Right lung (tissue), 10 donors: Measurements from ENCODE around the gene RAB11FIP3. TPM values are rescaled to one million over a fixed set of nuclear protein-coding genes. Genes with fewer than 3 reads are reported as not detected.
"Not testable (repeated sequence)": the region's sequence is repeated elsewhere in the genome, so short reads cannot be mapped to it uniquely, and the experiment has no call there.

Experiments
- DNase-seq, 2 donors: peaks; one replicate each; pipeline ENCODE4 v3.0.0-alpha.2; 2013
- long read RNA-seq, 8 donors: transcript quantifications; one replicate each; lab custom pipeline, GENCODE V29; 2026
- polyA plus RNA-seq, 5 donors: library from polyadenylated mRNA; unstranded; fragments of 120-200 nt; gene quantifications; one replicate each; pipeline versions ENCODE4 v1.2.1 to v1.2.3, GENCODE V29; 2013; ENCODE audit warnings: inconsistent platforms in 1 of 5, low replicate concordance in 1 of 5; ENCODE audit not compliant: insufficient read length in 5 of 5, insufficient read depth in 1 of 5

RAB11FIP3 gene, protein sequence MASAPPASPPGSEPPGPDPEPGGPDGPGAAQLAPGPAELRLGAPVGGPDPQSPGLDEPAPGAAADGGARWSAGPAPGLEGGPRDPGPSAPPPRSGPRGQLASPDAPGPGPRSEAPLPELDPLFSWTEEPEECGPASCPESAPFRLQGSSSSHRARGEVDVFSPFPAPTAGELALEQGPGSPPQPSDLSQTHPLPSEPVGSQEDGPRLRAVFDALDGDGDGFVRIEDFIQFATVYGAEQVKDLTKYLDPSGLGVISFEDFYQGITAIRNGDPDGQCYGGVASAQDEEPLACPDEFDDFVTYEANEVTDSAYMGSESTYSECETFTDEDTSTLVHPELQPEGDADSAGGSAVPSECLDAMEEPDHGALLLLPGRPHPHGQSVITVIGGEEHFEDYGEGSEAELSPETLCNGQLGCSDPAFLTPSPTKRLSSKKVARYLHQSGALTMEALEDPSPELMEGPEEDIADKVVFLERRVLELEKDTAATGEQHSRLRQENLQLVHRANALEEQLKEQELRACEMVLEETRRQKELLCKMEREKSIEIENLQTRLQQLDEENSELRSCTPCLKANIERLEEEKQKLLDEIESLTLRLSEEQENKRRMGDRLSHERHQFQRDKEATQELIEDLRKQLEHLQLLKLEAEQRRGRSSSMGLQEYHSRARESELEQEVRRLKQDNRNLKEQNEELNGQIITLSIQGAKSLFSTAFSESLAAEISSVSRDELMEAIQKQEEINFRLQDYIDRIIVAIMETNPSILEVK
- 10 to 100 TPM; 42.7 to 56.7 (median 51.9) TPM for polyA plus RNA-seq
- long read RNA-seq, donor 1, full-length matches to known transcripts = 3 of 8 reads
- long read RNA-seq, donor 1, partial matches to known transcripts = 5 of 8 reads
- long read RNA-seq, donor 1, other reads (novel, unspliced or antisense) = 0 of 8 reads
- long read RNA-seq, donor 2, full-length matches to known transcripts = 2 of 2 reads
- long read RNA-seq, donor 2, partial matches to known transcripts = 0 of 2 reads
- long read RNA-seq, donor 2, other reads (novel, unspliced or antisense) = 0 of 2 reads
- long read RNA-seq, donor 3, partial matches to known transcripts = 0 of 1 reads
- long read RNA-seq, donor 3, other reads (novel, unspliced or antisense) = 0 of 1 reads
- long read RNA-seq, donor 4, full-length matches to known transcripts = 4 of 23 reads
- long read RNA-seq, donor 4, partial matches to known transcripts = 19 of 23 reads
- long read RNA-seq, donor 4, other reads (novel, unspliced or antisense) = 0 of 23 reads
- long read RNA-seq, donor 5, full-length matches to known transcripts = 2 of 2 reads
- long read RNA-seq, donor 5, partial matches to known transcripts = 0 of 2 reads
- long read RNA-seq, donor 5, other reads (novel, unspliced or antisense) = 0 of 2 reads
- long read RNA-seq, donor 6, full-length matches to known transcripts = 6 of 6 reads
- long read RNA-seq, donor 6, partial matches to known transcripts = 0 of 6 reads
- long read RNA-seq, donor 6, other reads (novel, unspliced or antisense) = 0 of 6 reads
- long read RNA-seq, donor 7, full-length matches to known transcripts = 1 of 32 reads
- long read RNA-seq, donor 7, partial matches to known transcripts = 31 of 32 reads
- long read RNA-seq, donor 7, other reads (novel, unspliced or antisense) = 0 of 32 reads
- long read RNA-seq, donor 8, full-length matches to known transcripts = 1 of 1 reads
- long read RNA-seq, donor 8, partial matches to known transcripts = 0 of 1 reads
- long read RNA-seq, donor 8, other reads (novel, unspliced or antisense) = 0 of 1 reads

GRCh38 chr16:425082-425718, at the start of gene RAB11FIP3:
Gene RAB11FIP3 (plus strand): TSS chr16:425649. CDS start chr16:426007, 358 bp downstream.
- peak; percentile 77 to 78 for DNase-seq

- no peak for DNase-seq
These were observed 49.3 kb upstream of the RAB11FIP3 start for GRCh38 chr16:375927-376816.

GRCh38 chr16:376817-377418, 48.5 kb upstream of the RAB11FIP3 start:
- DNase-seq = no peak

DNA sequence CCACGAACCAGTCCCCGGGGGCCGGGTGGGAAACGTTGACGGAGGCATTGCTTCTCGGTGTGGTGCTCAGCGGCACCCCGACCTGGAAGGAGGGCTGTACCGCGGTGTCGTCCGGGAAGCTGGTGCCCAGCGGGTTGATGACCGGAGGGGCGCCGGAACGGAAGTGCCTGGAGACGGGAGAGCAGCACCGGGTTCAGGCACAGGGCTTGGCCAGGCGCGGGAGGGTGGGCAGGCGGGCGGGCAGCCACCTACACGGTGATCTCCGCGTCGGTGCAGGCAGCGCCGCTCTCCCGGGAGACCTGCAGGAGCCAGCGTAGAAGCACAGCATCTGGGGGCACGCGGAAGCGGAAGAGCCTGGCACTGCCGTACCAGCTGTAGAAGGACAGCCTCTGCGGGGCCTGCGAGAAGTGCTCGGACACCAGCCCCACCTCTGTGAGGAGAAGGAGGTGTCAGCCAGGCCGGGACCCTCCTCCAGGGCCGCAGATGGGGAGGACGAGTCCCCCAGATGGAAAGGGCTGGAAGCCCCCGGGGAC, 48.0 kb upstream of the RAB11FIP3 start:
- no peak for DNase-seq

- DNase-seq = not testable (repeated sequence)
These were observed 47.2 kb upstream of the RAB11FIP3 start for GRCh38 chr16:378113-378820.

DNA sequence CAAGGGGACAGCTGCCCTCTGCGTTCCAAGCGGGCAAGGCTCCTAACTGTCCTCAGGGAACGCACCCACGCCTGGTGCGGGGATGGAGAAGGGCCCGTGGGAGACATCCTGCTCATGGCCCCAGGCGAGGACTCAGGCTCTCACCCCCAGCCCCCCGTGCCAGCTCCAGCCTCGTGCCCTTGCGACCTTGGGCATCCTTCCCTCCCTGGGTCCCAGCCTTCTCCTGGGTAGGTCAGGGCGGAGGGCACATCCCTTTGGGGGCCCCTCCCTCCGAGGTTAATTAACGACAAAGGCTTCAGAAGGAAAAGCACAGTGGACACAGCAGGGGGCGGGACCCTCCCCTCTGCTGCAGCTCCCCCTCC, 46.6 kb upstream of the RAB11FIP3 start:
- no peak for DNase-seq

DNA sequence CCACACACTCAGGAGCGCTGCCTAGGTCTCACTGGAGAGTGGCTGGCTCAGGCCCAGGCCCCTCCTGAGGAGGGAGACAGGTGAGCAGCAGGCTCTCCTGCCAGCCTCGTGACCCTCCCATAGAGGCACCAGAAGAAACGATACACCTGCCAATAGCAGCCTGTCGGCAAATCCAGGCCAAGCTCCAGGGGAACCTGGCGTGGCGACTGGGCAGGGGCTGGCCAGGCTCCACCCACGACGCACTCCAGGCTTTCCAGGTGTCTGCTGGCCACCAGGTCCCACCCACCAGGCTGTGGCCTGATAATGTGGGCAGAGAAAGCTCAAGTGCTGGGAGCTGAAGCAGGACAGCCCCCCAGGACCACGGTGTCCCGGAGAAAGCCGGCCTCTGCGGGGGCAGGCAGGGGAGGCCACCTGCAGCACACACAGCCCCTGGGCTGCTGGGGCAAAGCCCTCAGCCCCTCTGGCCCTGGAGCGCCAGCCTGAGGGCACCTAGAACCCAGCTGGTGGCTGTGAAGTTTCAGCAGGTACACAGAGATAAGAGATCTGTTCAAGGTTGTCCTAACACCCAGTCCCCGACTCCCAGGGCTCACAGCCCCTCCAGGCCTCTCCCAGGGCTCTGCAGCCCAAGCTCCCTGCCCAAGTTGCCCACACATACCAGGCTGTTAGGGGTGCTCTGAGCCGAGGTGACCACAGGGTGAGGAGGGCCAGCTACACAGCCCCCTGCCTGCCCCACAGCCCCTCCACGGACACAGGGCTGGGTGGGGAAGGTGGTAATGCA, 46.1 kb upstream of the RAB11FIP3 start:
- DNase-seq = no peak

DNA sequence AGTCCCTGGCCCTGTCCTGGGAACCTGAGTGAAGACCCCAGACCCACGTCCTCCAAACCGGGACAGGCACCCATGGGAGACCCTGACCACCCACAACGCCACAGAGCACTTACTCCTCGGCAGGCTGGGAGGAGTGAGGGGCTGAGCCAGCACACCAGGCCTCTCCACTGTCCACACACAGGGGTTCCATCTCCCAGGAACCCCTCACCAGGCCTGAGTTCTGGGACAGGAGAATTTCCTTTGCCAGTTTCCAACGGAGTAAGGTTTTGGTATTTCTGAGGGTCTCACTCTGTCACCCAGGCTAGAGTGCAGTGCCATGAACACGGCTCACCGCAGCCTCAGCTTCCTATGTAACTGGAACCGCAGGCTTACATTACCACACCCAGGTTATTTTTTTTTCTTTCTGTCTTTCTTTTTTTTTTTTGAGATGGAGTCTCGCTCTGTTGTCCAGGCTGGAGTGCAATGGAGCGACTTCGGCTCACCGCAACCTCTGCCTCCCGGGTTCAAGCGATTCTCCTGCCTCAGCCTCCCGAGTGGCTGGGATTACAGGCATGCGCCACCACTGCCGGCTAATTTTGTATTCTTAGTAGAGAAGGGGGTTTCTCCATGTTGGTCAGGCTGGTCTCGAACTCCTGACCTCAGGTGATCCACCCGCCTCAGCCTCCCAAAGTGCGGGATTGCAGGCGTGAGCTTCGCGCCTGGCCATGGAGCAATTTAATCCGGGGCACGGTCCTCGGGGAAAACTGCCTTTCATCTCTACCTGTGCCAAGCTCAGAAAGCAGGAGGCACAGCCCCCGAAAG, 45.3 kb upstream of the RAB11FIP3 start:
- no peak for DNase-seq

DNA sequence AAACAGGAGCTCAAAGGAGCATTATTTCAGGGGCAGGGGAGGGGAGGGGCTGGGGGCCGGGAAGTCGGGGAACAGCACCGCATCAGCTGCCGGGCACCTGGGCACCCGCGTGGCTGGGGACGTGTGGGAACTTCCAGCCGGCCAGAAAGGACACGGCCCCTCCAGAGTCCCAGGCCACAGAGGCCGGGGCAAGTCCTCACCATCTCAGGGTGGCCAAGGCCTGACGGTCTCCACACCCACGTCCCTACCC, 44.8 kb upstream of the RAB11FIP3 start:
- DNase-seq = no peak

GRCh38 chr16:381012-381788, 44.2 kb upstream of the RAB11FIP3 start:
- DNase-seq = no peak

DNA sequence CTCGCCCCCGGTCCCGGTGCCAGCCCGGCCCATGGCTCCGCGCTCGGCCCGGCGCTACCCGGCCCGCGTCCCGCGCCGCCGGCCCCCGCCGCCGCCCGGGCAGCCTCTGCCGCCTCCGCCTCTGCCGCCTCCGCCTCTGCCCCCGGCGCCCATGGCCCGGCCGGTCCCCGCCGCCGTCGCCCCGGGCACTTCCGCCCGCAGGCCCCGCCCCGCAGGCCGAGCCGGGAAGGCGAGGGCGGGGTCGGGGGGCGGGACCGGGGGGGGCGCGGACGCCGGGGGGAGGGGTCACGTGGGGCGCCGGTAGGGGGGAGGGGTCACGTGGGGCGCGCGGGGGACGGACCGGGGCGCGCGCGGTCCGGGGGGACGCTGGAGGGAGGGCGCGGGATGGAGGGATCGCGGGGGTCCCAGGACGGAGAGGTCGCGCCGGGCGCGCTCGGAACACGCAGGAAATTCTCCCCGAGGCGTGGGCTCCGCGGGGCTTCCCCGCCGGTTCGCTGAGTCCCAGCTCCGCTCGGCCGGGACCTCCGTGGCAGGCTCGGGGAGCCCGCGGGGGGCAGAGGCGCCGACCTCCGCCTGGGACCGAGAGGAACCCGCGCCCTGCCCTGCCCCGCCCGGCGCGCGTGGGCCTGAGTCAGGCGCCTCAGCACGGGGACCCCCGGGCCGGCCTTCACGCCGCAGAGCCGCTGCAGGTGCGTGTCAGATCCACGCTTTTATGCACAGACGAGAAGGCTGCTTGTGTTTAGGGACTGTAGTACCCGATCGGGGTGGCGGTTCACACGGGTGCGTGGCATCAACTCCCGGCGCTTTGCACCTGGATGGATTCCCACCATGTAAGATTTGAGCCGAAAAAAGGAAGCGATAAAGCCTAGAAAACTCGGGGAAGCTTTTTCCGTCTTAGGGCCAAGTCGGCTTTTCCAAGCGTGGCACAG, 43.4 kb upstream of the RAB11FIP3 start, which contains the start of gene PGAP6:
Gene PGAP6, minus strand, starts transcription at position 190 of the 929 bp plus-strand sequence. Its CDS starts 157 bp downstream, at position 33.
- DNase-seq = no peak

DNA sequence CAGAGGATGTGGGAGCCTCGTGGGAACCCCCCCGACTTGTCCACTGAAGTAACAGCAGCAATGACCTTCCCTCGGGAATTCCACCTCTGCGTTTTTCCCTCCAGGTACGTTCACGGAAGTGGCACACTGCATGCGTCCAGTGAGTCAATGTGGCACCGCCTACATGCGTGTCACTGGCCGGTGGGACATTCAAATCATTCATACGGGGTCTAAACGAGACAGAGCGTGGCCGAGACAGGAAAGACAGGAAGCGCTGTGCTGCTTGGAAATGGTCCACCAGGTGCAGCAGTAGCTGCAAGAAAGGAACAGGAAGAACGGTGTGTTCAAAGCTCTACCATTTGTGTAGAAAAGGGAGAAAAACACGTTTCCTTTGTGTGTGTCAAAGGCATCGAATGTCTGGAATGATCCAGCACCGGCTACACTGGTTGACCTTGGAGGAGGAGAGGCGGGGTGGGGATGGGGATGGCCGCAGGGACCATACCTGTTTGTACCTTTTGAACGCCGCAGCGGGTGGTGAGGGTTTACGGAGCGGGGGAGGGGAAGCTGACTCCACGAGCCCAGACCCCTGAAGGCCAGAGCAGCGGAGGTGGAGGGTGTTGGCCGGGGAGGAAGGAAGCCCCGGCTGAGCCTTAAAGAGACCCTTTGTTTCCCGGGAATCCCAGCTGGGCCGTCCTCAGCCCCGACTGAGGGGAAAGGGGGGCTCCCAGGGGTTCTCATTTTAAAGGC, 42.0 kb upstream of the RAB11FIP3 start:
- DNase-seq = no peak

- DNase-seq = no peak
These were observed 38.8 kb upstream of the RAB11FIP3 start for GRCh38 chr16:386641-387156.
